ENCODE results near the gene SBDS. TPM values are rescaled to one million over a fixed set of nuclear protein-coding genes. Genes with fewer than 3 reads are reported as not detected.

SBDS gene
- total RNA-seq, 2 experiments from 2014 or later: 443 to 474 TPM

DNA sequence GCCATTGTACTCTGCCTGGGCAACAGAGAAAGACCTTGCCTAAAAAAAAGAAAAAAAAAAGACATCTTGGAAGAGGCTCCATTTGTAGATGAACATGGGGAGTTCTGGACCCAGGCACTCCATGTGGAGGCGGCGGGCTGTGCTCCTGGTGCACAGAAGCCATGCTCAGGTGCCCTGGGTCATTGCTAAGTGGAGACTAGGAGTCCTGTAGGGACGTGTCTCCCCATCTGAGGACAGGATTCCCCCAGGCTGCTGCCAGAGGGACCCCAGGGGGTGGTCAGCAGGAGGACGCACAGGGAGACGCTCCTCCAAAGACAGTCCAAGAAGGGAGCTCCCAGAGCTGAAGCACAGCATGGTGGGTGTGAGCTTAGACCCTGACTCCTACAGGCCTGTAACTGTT lies 34.3 kb downstream of the SBDS start:
- H3K27ac Mint-ChIP-seq: no peak overlapping the region
- no peaks in the 10 kb centered on the region for H3K27me3 Mint-ChIP-seq
- Histone ChIP-seq H3K4me3 (ENCODE audit: low read length) (no peak overlapping the region), H3K27ac (ENCODE audit: low read depth in 1 of 2, low read length in 2 of 2) (no peak overlapping the region), H3K9me3 (ENCODE audit: control insufficient read depth in 1 of 2, insufficient read depth in 1 of 2, low read length in 2 of 2) (no peaks in the 10 kb centered on the region), H3K27me3 (ENCODE audit: control insufficient read depth in 1 of 2, insufficient read depth in 2 of 2, low read length in 2 of 2) (no peaks in the 10 kb centered on the region), H3K36me3 (ENCODE audit: insufficient read depth, low read length) (peaks cover 32% of the 10 kb centered on the region), H3K4me1 (ENCODE audit: insufficient read depth, low read length) (no peaks in the 10 kb centered on the region)
- no peak for ATAC-seq (ENCODE audit: poor library complexity)
- TF ChIP-seq, protein P1, sequence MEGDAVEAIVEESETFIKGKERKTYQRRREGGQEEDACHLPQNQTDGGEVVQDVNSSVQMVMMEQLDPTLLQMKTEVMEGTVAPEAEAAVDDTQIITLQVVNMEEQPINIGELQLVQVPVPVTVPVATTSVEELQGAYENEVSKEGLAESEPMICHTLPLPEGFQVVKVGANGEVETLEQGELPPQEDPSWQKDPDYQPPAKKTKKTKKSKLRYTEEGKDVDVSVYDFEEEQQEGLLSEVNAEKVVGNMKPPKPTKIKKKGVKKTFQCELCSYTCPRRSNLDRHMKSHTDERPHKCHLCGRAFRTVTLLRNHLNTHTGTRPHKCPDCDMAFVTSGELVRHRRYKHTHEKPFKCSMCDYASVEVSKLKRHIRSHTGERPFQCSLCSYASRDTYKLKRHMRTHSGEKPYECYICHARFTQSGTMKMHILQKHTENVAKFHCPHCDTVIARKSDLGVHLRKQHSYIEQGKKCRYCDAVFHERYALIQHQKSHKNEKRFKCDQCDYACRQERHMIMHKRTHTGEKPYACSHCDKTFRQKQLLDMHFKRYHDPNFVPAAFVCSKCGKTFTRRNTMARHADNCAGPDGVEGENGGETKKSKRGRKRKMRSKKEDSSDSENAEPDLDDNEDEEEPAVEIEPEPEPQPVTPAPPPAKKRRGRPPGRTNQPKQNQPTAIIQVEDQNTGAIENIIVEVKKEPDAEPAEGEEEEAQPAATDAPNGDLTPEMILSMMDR (IDR thresholded peaks at IDR 0.05): no peak
- POLR2A ChIA-PET: no interaction called here
- H3K4me1 Mint-ChIP-seq (ENCODE audit: low read depth): no peaks in the 10 kb centered on the region
- H3K36me3 Mint-ChIP-seq (ENCODE audit: low read depth): peaks cover 49% of the 10 kb centered on the region
- H3K4me3 Mint-ChIP-seq: no peak overlapping the region
- no peak for DNase-seq
- H3K9me3 Mint-ChIP-seq: no peaks in the 10 kb centered on the region
- CTCF ChIA-PET: no interaction called here
- intact Hi-C loops (cut with DNase I, micrococcal nuclease): no loop called here

DNA sequence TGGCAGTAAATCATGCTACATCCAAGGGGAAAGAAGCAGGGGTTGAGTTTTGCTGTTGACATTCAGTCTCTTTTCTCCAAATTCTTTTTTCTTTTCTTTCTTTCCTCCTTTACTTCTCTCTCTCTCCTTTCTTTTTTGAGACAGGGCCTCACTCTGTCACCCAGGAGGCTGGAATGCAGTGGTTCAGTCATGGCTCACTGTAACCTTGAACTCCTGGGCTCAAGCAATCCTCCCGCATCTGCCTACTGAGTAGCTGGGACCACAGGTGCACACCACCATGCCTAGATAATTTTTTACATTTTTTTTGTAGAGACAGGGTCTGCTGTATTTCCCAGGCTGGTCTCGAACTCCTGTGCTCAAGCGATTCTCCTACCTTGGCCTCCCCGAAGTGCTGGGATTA lies 35.2 kb downstream of the SBDS start:
- H3K27ac Mint-ChIP-seq: no peak overlapping the region
- no peak for ATAC-seq (ENCODE audit: poor library complexity)
- intact Hi-C loops (cut with DNase I, micrococcal nuclease): no loop called here
- no peak for DNase-seq
- ChIA-PET POLR2A (no interaction called here), CTCF (no interaction called here)
- no peaks in the 10 kb centered on the region for H3K9me3 ChIP-seq (ENCODE audit: control insufficient read depth in 1 of 2, insufficient read depth in 1 of 2, low read length in 2 of 2)
- no peak overlapping the region for H3K4me3 ChIP-seq (ENCODE audit: low read length)
- no peaks in the 10 kb centered on the region for H3K27me3 Mint-ChIP-seq
- H3K4me3 Mint-ChIP-seq: no peak overlapping the region
- H3K36me3 ChIP-seq (ENCODE audit: insufficient read depth, low read length): peaks cover 42% of the 10 kb centered on the region
- no peaks in the 10 kb centered on the region for H3K4me1 Mint-ChIP-seq (ENCODE audit: low read depth)
- H3K27ac ChIP-seq (ENCODE audit: low read depth in 1 of 2, low read length in 2 of 2): no peak overlapping the region
- no peaks in the 10 kb centered on the region for H3K27me3 ChIP-seq (ENCODE audit: control insufficient read depth in 1 of 2, insufficient read depth in 2 of 2, low read length in 2 of 2)
- H3K9me3 Mint-ChIP-seq: no peaks in the 10 kb centered on the region
- peaks cover 58% of the 10 kb centered on the region for H3K36me3 Mint-ChIP-seq (ENCODE audit: low read depth)
- TF ChIP-seq, protein P1 (IDR thresholded peaks at IDR 0.05): no peak
- H3K4me1 ChIP-seq (ENCODE audit: insufficient read depth, low read length): no peaks in the 10 kb centered on the region

DNA sequence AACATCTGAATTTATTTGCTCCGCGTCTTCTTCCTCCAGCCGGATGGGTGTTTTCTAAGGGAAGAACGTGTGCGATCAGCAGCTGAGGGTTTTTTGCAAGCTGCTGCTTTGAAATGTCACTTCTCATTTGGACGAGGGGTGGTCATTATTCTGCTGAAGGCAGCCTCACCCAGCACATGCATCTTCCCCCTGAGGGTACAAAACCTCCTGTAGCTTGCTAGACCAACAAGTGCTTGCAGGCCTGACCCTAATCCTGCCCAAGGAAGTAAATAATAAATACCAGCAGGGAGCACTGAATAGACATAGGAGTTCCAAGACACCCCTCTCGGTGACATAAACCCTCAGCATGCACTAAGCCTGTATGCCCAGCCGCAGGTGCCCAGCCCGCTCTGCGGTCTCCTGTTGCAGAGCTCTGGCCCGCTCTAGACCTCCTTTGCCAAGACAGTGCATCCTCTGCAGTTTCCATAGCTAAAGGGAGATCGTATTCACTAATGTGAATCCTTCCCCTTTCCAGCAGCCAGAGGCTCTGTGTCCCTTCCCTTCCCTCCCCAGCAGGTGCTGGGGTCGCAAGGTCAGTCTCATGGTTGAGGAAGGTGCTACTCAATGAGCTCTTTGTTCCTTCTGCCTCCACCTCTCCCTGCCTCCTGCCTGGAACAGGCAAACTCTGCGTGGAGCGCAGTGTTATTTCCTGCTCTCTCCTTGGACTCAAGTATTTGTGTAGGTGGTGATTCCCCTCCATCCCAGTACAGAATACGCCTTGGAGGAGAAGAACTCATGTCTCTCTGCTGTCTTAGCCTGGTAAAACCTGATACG lies 36.6 kb downstream of the SBDS start:
- no peak overlapping the region for H3K27ac Mint-ChIP-seq
- DNase-seq (no peak), ATAC-seq (ENCODE audit: poor library complexity) (no peak)
- H3K9me3 ChIP-seq (ENCODE audit: control insufficient read depth in 1 of 2, insufficient read depth in 1 of 2, low read length in 2 of 2): no peaks in the 10 kb centered on the region
- H3K36me3 ChIP-seq (ENCODE audit: insufficient read depth, low read length): peaks cover 51% of the 10 kb centered on the region
- intact Hi-C loops (cut with DNase I, micrococcal nuclease): no loop called here
- H3K4me3 ChIP-seq (ENCODE audit: low read length): no peak overlapping the region
- H3K27me3 ChIP-seq (ENCODE audit: control insufficient read depth in 1 of 2, insufficient read depth in 2 of 2, low read length in 2 of 2): no peaks in the 10 kb centered on the region
- CTCF ChIA-PET: no interaction called here
- no peaks in the 10 kb centered on the region for H3K4me1 ChIP-seq (ENCODE audit: insufficient read depth, low read length)
- no peaks in the 10 kb centered on the region for H3K4me1 Mint-ChIP-seq (ENCODE audit: low read depth)
- no peaks in the 10 kb centered on the region for H3K27me3 Mint-ChIP-seq
- peaks cover 65% of the 10 kb centered on the region for H3K36me3 Mint-ChIP-seq (ENCODE audit: low read depth)
- no peak overlapping the region for H3K4me3 Mint-ChIP-seq
- no peaks in the 10 kb centered on the region for H3K9me3 Mint-ChIP-seq
- no peak overlapping the region for H3K27ac ChIP-seq (ENCODE audit: low read depth in 1 of 2, low read length in 2 of 2)
- TF ChIP-seq, protein P1 (IDR thresholded peaks at IDR 0.05): no peak
- POLR2A ChIA-PET: no interaction called here

Data from CD4-positive, alpha-beta T cell (primary cell).